GM23338 (cell line): ENCODE data around the gene PRPF6. TPM values are rescaled to one million over a fixed set of nuclear protein-coding genes. Genes with fewer than 3 reads are reported as not detected.

Experiments
- ATAC-seq: fragments of 200-7000 bp; cut with Tn5 transposase; 3 replicates; pipeline ENCODE4 v1.9.1; 2020
- DNase-seq: peaks from one replicate; pipeline ENCODE4 v3.0.0-alpha.2; 2015; ENCODE audit warnings: low spot score
- H2AFZ ChIP-seq: fragments of 200-600 bp; sonication (generic); 2 replicates; pipeline ENCODE4 v1.8.0; 2016; ENCODE audit warnings: antibody characterized with exemption, mild to moderate bottlenecking, moderate library complexity
- H3F3A ChIP-seq: fragments of 200-600 bp; sonication (generic); replicated peaks from 2 replicates; pipeline ENCODE4 v1.8.0; 2017; ENCODE audit warnings: antibody characterized with exemption, mixed run types, low read depth
- H3K27ac ChIP-seq: fragments of 200-600 bp; sonication (generic); 2 replicates; pipeline ENCODE4 v1.6.1; 2016; ENCODE audit warnings: low read depth
- H3K27me3 ChIP-seq: fragments of 200-600 bp; sonication (generic); 2 replicates; pipeline ENCODE4 v1.8.0; 2016; ENCODE audit warnings: mild to moderate bottlenecking, mixed run types, moderate library complexity; ENCODE audit not compliant: insufficient read depth
- H3K36me3 ChIP-seq: fragments of 200-600 bp; sonication (generic); 2 replicates; pipeline ENCODE4 v1.8.0; 2016; ENCODE audit warnings: mild to moderate bottlenecking; ENCODE audit not compliant: insufficient read depth
- H3K4me1 ChIP-seq: fragments of 200-600 bp; sonication (generic); 2 replicates; pipeline ENCODE4 v1.8.0; 2016; ENCODE audit warnings: mild to moderate bottlenecking, moderate library complexity; ENCODE audit not compliant: insufficient read depth
- H3K4me2 ChIP-seq: fragments of 200-600 bp; sonication (generic); 2 replicates; pipeline ENCODE4 v1.7.1; 2017; ENCODE audit warnings: mixed run types
- H3K4me3 ChIP-seq: fragments of 200-600 bp; sonication (generic); 2 replicates; pipeline ENCODE4 v1.6.1; 2016; ENCODE audit warnings: mixed run types
- H3K79me2 ChIP-seq: fragments of 200-600 bp; sonication (generic); replicated peaks from 2 replicates; pipeline ENCODE4 v1.8.0; 2017; ENCODE audit warnings: mild to moderate bottlenecking; ENCODE audit not compliant: insufficient read depth
- H3K9me2 ChIP-seq: fragments of 200-600 bp; sonication (generic); 2 replicates; pipeline ENCODE4 v1.8.0; 2017; ENCODE audit not compliant: insufficient read depth
- H4K20me1 ChIP-seq: fragments of 200-600 bp; sonication (generic); replicated peaks from 2 replicates; pipeline ENCODE4 v1.8.0; 2017; ENCODE audit warnings: mild to moderate bottlenecking; ENCODE audit not compliant: insufficient read depth
- H3K27ac Mint-ChIP-seq: 2 replicates; pipeline ENCODE4 v1.8.0; 2020; ENCODE audit warnings: inconsistent platforms, mild to moderate bottlenecking, moderate library complexity, mixed read lengths
- H3K27me3 Mint-ChIP-seq: 3 replicates; pipeline ENCODE4 v1.8.0; 2022; ENCODE audit warnings: low read depth, mild to moderate bottlenecking, moderate library complexity, mixed read lengths, inconsistent platforms; ENCODE audit not compliant: insufficient read depth, poor library complexity
- H3K36me3 Mint-ChIP-seq: 3 replicates; pipeline ENCODE4 v1.8.0; 2021; ENCODE audit warnings: low read depth, mild to moderate bottlenecking, inconsistent platforms, moderate library complexity, mixed read lengths
- H3K4me1 Mint-ChIP-seq: 3 replicates; pipeline ENCODE4 v1.8.0; 2020; ENCODE audit warnings: mild to moderate bottlenecking, inconsistent platforms, mixed read lengths
- H3K4me3 Mint-ChIP-seq: 3 replicates; pipeline ENCODE4 v1.8.0; 2021; ENCODE audit warnings: moderate library complexity, mild to moderate bottlenecking, inconsistent platforms, mixed read lengths
- H3K9me3 Mint-ChIP-seq: 3 replicates; pipeline ENCODE4 v1.8.0; 2020; ENCODE audit warnings: moderate library complexity, mild to moderate bottlenecking, inconsistent platforms, mixed read lengths
- CREB1 ChIP-seq: fragments of 250-450 bp; sonication (Bioruptor Pico); IDR thresholded peaks from 2 replicates; pipeline ENCODE4 v1.5.0; 2020; ENCODE audit warnings: low read depth, mild to moderate bottlenecking, moderate library complexity
- ETS1 ChIP-seq: IDR thresholded peaks from 2 replicates; pipeline ENCODE4 v1.6.1; 2016; ENCODE audit warnings: antibody characterized with exemption
- EZH2 ChIP-seq: fragments of 200-600 bp; sonication (generic); IDR thresholded peaks from one replicate; pipeline ENCODE4 v1.8.0; 2017; ENCODE audit warnings: antibody characterized with exemption, mild to moderate bottlenecking, low read depth; ENCODE audit not compliant: unreplicated experiment
- EZH2phosphoT487 ChIP-seq: fragments of 200-600 bp; sonication (generic); IDR thresholded peaks from one replicate; pipeline ENCODE4 v1.8.1; 2018; ENCODE audit warnings: antibody characterized with exemption; ENCODE audit not compliant: unreplicated experiment
- JUNB ChIP-seq: IDR thresholded peaks from one replicate; pipeline ENCODE4 v1.6.1; 2016; ENCODE audit warnings: antibody characterized with exemption; ENCODE audit not compliant: unreplicated experiment
- NANOG ChIP-seq: IDR thresholded peaks from 2 replicates; pipeline ENCODE4 v1.6.1; 2016; ENCODE audit warnings: antibody characterized with exemption, borderline replicate concordance
- POLR2AphosphoS5 ChIP-seq: IDR thresholded peaks from 2 replicates; pipeline ENCODE4 v1.6.1; 2016; ENCODE audit warnings: antibody characterized with exemption, low read depth
- STAT1 ChIP-seq: IDR thresholded peaks from one replicate; pipeline ENCODE4 v1.6.1; 2016; ENCODE audit warnings: antibody characterized with exemption; ENCODE audit not compliant: unreplicated experiment
- ZNF114 ChIP-seq: fragments of 250-450 bp; sonication (Bioruptor Pico); IDR thresholded peaks from 2 replicates; pipeline ENCODE4 v1.5.0; 2020; ENCODE audit warnings: mild to moderate bottlenecking, moderate library complexity
- ZNF331 ChIP-seq: fragments of 250-450 bp; sonication (Bioruptor Pico); IDR thresholded peaks from 2 replicates; pipeline ENCODE4 v1.5.0; 2020; ENCODE audit warnings: low read depth, mild to moderate bottlenecking, moderate library complexity
- polyA plus RNA-seq: library from polyadenylated mRNA; unstranded; fragments of >200 nt; fragmentation: Nextera tagmentation; extraction: Ambion mirVana; gene quantifications from 2 replicates; pipeline ENCODE4 v1.2.1, GENCODE V29; 2016
- total RNA-seq: library from RNA; depleted of rRNA; stranded (reverse); fragments of >200 nt; shearing (Covaris generic); gene quantifications from 2 replicates; pipeline ENCODE4 v1.2.3, GENCODE V29; 2014
- TF ChIP-seq, protein P1 (sequence below), 2 experiments: fragments of 200-600 bp in 1 of 2; sonication (generic) in 1 of 2; conservative IDR thresholded peaks; 2 replicates each; pipeline versions ENCODE4 v1.5.1 to v1.6.1; 2016 to 2017; ENCODE audit warnings: antibody characterized with exemption in 2 of 2, low read depth in 2 of 2, mild to moderate bottlenecking in 2 of 2, moderate library complexity in 1 of 2
- TF ChIP-seq, protein P2 (sequence below): IDR thresholded peaks from one replicate; pipeline ENCODE4 v1.6.1; 2018; ENCODE audit warnings: antibody characterized with exemption; ENCODE audit not compliant: unreplicated experiment
- TF ChIP-seq, protein P3 (sequence below): fragments of 250-450 bp; sonication (Bioruptor Pico); IDR thresholded peaks from 2 replicates; pipeline ENCODE4 v1.5.0; 2020; ENCODE audit warnings: mild to moderate bottlenecking, moderate library complexity

PRPF6 gene
- total and polyA plus RNA-seq, 2 experiments from 2014 or later, result 53.8 to 79.9 TPM

DNA sequence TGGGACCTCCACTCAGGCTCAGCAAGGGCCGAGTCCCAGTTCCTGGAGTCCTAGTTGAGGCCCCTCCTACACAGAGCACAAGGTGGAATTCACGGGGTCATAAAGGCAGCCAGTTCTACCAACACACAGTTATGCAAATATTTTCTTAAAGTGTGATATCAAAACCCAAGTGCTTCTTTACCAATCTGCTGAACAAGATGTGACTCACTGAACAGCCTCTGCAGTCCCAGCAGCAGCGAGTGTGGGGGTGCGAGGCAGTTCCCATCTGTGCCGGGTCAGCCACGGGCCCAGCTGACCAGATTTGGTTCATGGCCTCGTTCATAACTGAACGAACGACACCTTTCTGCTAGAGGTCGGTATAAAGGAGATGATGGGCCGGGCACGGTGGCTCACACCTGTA is 77.6 kb downstream of the PRPF6 start:
- Histone ChIP-seq H3K4me2 (no peak overlapping the region), H3K4me1 (peaks cover 12% of the 10 kb centered on the region; the same call in 1 of the 2 replicates), H3F3A (peaks cover 6% of the 10 kb centered on the region; the same call in 1 of the 2 replicates), H3K4me3 (no peak overlapping the region), H3K27ac (no peak overlapping the region), H3K9me2 (no peaks in the 10 kb centered on the region), H3K27me3 (no peaks in the 10 kb centered on the region), H3K79me2 (no peaks in the 10 kb centered on the region), H3K36me3 (no peaks in the 10 kb centered on the region), H2AFZ (no peak overlapping the region), H4K20me1 (no peaks in the 10 kb centered on the region)
- peaks cover 35% of the 10 kb centered on the region for H3K4me1 Mint-ChIP-seq
- ATAC-seq (no peak), DNase-seq (no peak)
- H3K36me3 Mint-ChIP-seq, result no peaks in the 10 kb centered on the region
- H3K27ac Mint-ChIP-seq, result no peak overlapping the region
- TF ChIP-seq ETS1 (no peak), NANOG (no peak), EZH2phosphoT487 (no peak), ZNF331 (CRISPR knock-in tag) (no peak), POLR2AphosphoS5 (no peak), JUNB (no peak), EZH2 (no peak), CREB1 (CRISPR knock-in tag) (no peak), STAT1 (no peak), ZNF114 (CRISPR knock-in tag) (no peak)
- TF ChIP-seq, protein P1, sequence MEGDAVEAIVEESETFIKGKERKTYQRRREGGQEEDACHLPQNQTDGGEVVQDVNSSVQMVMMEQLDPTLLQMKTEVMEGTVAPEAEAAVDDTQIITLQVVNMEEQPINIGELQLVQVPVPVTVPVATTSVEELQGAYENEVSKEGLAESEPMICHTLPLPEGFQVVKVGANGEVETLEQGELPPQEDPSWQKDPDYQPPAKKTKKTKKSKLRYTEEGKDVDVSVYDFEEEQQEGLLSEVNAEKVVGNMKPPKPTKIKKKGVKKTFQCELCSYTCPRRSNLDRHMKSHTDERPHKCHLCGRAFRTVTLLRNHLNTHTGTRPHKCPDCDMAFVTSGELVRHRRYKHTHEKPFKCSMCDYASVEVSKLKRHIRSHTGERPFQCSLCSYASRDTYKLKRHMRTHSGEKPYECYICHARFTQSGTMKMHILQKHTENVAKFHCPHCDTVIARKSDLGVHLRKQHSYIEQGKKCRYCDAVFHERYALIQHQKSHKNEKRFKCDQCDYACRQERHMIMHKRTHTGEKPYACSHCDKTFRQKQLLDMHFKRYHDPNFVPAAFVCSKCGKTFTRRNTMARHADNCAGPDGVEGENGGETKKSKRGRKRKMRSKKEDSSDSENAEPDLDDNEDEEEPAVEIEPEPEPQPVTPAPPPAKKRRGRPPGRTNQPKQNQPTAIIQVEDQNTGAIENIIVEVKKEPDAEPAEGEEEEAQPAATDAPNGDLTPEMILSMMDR (conservative IDR thresholded peaks at IDR 0.05; ENCODE audit: low read depth in 2 of 2), result no peak
- TF ChIP-seq, protein P2, sequence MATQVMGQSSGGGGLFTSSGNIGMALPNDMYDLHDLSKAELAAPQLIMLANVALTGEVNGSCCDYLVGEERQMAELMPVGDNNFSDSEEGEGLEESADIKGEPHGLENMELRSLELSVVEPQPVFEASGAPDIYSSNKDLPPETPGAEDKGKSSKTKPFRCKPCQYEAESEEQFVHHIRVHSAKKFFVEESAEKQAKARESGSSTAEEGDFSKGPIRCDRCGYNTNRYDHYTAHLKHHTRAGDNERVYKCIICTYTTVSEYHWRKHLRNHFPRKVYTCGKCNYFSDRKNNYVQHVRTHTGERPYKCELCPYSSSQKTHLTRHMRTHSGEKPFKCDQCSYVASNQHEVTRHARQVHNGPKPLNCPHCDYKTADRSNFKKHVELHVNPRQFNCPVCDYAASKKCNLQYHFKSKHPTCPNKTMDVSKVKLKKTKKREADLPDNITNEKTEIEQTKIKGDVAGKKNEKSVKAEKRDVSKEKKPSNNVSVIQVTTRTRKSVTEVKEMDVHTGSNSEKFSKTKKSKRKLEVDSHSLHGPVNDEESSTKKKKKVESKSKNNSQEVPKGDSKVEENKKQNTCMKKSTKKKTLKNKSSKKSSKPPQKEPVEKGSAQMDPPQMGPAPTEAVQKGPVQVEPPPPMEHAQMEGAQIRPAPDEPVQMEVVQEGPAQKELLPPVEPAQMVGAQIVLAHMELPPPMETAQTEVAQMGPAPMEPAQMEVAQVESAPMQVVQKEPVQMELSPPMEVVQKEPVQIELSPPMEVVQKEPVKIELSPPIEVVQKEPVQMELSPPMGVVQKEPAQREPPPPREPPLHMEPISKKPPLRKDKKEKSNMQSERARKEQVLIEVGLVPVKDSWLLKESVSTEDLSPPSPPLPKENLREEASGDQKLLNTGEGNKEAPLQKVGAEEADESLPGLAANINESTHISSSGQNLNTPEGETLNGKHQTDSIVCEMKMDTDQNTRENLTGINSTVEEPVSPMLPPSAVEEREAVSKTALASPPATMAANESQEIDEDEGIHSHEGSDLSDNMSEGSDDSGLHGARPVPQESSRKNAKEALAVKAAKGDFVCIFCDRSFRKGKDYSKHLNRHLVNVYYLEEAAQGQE, result no peak
- TF ChIP-seq, protein P3, sequence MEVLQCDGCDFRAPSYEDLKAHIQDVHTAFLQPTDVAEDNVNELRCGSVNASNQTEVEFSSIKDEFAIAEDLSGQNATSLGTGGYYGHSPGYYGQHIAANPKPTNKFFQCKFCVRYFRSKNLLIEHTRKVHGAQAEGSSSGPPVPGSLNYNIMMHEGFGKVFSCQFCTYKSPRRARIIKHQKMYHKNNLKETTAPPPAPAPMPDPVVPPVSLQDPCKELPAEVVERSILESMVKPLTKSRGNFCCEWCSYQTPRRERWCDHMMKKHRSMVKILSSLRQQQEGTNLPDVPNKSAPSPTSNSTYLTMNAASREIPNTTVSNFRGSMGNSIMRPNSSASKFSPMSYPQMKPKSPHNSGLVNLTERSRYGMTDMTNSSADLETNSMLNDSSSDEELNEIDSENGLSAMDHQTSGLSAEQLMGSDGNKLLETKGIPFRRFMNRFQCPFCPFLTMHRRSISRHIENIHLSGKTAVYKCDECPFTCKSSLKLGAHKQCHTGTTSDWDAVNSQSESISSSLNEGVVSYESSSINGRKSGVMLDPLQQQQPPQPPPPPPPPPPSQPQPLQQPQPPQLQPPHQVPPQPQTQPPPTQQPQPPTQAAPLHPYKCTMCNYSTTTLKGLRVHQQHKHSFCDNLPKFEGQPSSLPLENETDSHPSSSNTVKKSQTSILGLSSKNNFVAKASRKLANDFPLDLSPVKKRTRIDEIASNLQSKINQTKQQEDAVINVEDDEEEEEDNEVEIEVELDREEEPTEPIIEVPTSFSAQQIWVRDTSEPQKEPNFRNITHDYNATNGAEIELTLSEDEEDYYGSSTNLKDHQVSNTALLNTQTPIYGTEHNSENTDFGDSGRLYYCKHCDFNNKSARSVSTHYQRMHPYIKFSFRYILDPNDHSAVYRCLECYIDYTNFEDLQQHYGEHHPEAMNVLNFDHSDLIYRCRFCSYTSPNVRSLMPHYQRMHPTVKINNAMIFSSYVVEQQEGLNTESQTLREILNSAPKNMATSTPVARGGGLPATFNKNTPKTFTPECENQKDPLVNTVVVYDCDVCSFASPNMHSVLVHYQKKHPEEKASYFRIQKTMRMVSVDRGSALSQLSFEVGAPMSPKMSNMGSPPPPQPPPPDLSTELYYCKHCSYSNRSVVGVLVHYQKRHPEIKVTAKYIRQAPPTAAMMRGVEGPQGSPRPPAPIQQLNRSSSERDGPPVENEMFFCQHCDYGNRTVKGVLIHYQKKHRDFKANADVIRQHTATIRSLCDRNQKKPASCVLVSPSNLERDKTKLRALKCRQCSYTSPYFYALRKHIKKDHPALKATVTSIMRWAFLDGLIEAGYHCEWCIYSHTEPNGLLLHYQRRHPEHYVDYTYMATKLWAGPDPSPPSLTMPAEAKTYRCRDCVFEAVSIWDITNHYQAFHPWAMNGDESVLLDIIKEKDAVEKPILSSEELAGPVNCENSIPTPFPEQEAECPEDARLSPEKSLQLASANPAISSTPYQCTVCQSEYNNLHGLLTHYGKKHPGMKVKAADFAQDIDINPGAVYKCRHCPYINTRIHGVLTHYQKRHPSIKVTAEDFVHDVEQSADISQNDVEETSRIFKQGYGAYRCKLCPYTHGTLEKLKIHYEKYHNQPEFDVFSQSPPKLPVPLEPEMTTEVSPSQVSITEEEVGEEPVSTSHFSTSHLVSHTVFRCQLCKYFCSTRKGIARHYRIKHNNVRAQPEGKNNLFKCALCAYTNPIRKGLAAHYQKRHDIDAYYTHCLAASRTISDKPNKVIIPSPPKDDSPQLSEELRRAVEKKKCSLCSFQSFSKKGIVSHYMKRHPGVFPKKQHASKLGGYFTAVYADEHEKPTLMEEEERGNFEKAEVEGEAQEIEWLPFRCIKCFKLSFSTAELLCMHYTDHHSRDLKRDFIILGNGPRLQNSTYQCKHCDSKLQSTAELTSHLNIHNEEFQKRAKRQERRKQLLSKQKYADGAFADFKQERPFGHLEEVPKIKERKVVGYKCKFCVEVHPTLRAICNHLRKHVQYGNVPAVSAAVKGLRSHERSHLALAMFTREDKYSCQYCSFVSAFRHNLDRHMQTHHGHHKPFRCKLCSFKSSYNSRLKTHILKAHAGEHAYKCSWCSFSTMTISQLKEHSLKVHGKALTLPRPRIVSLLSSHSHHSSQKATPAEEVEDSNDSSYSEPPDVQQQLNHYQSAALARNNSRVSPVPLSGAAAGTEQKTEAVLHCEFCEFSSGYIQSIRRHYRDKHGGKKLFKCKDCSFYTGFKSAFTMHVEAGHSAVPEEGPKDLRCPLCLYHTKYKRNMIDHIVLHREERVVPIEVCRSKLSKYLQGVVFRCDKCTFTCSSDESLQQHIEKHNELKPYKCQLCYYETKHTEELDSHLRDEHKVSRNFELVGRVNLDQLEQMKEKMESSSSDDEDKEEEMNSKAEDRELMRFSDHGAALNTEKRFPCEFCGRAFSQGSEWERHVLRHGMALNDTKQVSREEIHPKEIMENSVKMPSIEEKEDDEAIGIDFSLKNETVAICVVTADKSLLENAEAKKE, result no peak
- H3K27me3 Mint-ChIP-seq, result peaks cover 10% of the 10 kb centered on the region
- no peaks in the 10 kb centered on the region for H3K9me3 Mint-ChIP-seq
- H3K4me3 Mint-ChIP-seq, result no peak overlapping the region
